ENCODE measurements around the gene ATF2. TPM values are rescaled to one million over a fixed set of nuclear protein-coding genes. Genes with fewer than 3 reads are reported as not detected.
A peak's percentile ranks its signal among the peaks of the same experiment; 100 is the strongest.

ATF2 gene
- total RNA-seq, 2 donors from 2014 or later = 29.7 to 32.1 TPM

- intact Hi-C loops (cut with DNase I) = no loop called here
- no peak for ATAC-seq
Observed at GRCh38 chr2:175168564-175168945, 552 bp upstream of the ATF2 start.

DNA sequence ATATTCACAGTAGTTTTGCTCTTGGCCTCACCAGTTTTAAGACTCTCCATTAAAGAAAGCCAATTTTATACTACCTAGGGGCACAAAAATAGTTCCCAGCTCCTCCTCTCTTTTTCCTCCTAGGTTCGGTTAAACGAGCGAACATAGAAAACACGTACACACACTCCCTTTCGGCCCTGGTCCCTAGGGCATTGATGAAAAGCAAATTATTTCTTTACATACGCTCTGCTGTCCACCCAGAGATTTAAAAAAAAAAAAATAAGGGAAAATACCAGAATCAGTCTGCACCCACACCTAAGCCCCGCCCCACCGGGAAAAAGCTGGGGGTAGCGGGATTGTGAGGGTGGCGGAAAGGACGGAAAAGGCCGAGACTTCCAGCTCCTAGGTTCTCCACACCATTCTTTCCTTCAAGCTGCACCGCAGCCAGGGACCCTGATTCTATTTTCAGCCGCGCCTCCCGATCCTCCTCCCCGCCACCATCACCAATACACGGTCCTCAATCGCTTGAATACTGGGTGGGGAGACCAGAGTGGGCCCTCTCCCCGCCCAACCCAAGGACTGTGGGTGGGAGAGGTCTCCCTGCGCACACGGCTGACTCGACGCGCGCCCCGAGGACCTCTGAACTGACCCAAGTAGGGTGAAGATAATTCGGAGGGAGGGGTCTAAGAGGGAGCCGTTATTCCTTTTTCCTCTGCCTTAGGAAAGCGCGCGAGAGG is 769 bp downstream of the ATF2 start:
- intact Hi-C loops (cut with DNase I) = no loop called here
- ATAC-seq = peak; percentile 0 to 14
- peak; percentile 48 for DNase-seq

More at GRCh38 chr2:175168564-175168945, 552 bp upstream of the ATF2 start:
- no peak for DNase-seq

- ATAC-seq (no peak), DNase-seq (no peak)
- intact Hi-C loops (cut with DNase I) = no loop called here
Observed at GRCh38 chr2:175166216-175166824, 1.7 kb downstream of the ATF2 start.

DNA sequence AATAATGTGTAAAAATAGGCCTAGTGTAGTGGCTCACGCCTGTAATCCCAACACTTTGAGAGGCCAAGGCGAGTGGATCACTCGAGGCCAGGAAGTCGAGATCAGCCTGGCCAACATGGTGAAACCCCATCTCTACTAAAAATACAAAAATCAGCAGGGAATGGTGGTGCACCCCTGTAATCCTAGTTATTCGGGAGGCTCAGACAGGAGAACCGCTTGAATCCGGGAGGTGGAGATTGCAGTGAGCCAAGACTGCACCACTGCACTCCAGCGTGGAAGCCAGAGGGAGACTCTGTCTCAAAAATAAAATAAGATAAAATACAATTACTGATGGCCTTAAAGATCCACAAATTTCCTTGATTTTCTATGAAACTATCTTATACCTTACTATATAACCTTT is 3.8 kb downstream of the ATF2 start:
- ATAC-seq = no peak
- DNase-seq = no peak
- intact Hi-C loops (cut with DNase I) = no loop called here

DNA sequence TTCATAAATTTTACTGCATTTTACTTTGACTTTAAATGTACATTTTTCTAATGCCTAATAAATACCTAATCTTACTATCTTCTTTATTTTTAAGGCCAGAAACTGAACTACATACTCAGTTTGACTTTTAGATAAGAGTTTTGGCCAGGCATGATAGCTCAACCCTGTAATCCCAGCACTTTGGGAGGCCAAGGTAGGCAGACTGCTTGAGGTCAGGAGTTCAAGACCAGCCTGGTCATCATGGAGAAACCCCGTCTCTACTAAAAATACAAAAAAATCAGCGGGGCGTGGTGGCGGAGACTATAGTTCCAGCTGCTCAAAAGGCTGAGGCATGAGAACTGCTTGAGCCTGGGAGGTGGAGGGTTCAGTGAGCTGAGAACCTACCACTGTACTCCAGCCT is 9.1 kb downstream of the ATF2 start:
- no peak for ATAC-seq
- DNase-seq = no peak
- intact Hi-C loops (cut with DNase I) = no loop called here

- no peak for DNase-seq
- intact Hi-C loops (cut with DNase I) = no loop called here
- peak in 1 of 2 donors; percentile 41 for ATAC-seq
Observed at GRCh38 chr2:175156534-175156933, 11.5 kb downstream of the ATF2 start.

DNA sequence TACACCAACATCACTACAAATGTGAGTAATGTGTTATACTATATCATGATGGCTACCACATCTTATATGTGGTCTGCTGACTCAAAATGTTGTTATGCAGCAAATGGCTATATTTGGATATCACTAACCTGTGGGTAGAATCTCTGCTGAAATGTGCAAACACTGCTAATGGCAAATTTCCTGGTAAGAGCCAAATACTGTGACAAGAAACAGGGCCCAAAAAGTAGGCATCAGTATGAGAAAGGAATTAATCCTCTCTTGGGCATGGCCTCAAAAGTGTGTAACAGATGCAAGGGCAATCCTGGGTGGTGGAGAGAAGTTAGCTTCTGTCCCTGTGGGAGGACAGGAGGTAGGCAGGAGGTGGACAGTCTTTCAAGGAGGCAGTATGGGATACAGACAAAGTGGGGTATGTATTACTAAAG is 13.3 kb downstream of the ATF2 start:
- intact Hi-C loops (cut with DNase I) = no loop called here
- no peak for ATAC-seq
- DNase-seq = no peak

GRCh38 chr2:175152242-175152641 is 15.8 kb downstream of the ATF2 start:
- no peak for DNase-seq
- intact Hi-C loops (cut with DNase I) = no loop called here
- peak in 1 of 2 donors; percentile 27 for ATAC-seq

DNA sequence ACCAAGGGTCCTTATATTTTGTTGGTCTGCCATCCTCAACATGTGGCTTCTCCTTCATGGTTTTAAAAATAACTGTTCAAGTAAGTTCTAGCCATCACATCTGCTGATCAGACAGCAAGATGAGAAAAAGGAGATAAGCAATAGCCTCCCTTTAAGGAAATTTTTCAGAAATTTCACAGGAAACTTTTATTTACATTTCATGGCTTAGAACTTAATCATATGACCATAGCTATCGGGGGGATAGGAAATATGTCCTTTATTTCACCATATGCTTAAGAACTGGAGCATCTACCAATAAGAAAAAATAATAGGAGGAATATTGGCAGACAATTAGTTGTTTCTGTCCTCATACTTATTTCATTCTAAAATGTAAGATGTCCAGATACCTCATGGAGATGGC is 16.2 kb downstream of the ATF2 start:
- intact Hi-C loops (cut with DNase I) = no loop called here
- no peak for DNase-seq

DNA sequence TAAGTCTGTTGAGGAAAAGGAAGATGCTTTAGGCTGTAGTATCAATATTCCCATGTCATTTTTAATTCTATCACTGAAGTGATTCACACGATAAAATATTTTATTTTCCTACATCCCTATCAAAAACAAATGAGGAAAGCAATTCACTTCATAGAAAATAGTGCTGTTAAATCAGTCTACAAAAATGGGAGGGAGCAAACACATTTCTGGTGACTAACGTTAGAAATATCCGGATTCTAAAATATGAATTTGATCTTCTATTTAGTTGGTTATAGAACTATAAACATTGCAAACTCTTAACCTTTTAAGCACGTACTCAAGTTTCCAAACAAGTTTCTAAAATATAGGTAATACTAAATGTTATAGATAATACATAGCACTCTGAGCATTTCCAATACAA is 20.8 kb downstream of the ATF2 start:
- ATAC-seq (no peak), DNase-seq (no peak)
- intact Hi-C loops (cut with DNase I) = no loop called here

More for the DNA sequence above, 16.2 kb downstream of the ATF2 start:
- no peak for ATAC-seq

DNA sequence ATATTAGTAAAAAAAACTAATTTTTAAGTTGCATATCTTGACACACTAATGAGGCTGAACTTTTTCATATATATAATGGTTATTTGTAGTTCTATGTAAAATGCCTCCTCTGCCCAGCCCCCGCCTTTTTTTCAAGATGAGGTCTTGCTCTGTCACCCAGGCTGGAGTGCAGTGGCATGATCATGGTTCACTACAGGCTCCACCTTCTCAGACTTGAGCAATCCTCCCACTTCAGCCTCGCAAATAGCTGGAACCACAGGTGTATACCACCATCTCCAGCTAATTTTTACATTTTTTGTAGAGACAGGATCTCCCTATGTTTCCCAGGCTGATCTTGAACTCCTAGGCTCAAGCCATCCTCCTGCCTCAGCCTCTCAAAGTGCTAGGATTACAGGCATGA is 24.3 kb downstream of the ATF2 start:
- intact Hi-C loops (cut with DNase I) = no loop called here
- no peak for ATAC-seq
- DNase-seq = no peak

GRCh38 chr2:175143191-175143590 is 24.8 kb downstream of the ATF2 start:
- DNase-seq (no peak), ATAC-seq (no peak)
- intact Hi-C loops (cut with DNase I) = no loop called here

DNA sequence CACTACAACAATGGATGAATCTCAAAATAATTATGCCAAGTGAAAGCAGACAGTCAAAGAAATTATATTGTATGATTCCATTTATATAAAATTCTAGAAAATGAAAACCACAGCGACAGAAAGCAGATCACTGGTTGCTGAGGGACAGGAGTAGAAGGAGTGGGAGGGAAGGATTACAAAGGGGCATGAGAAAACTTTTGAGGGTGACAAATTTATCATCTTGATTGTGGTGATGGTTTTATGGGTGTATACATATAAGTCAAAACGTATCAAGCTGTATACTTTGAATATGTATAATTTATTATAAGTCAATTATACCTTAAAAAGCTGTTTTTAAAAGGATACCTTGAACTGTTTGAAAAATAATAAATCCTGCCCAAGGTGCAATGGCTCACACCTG is 27.7 kb downstream of the ATF2 start:
- ATAC-seq (no peak), DNase-seq (no peak)
- intact Hi-C loops (cut with DNase I) = no loop called here

DNA sequence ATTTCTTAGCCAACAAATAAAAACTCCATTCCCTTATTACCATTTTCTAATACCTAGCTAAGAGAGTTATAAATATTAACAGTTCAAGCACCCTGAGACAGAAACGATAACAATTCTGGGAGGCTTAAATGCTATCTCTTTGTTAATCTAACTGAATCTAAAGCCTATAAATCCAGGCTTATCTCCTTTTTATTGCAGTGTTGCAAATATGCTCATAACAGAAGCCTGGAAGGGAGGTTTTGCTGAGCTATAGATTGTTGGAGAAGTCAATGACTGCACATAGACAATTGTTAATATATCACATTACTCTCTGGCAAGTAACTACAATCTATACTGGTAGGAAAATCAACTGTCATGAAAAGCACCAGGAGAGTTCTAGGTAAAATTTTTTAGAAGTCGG is 30.2 kb downstream of the ATF2 start:
- no peak for DNase-seq
- intact Hi-C loops (cut with DNase I) = no loop called here
- ATAC-seq = no peak

DNA sequence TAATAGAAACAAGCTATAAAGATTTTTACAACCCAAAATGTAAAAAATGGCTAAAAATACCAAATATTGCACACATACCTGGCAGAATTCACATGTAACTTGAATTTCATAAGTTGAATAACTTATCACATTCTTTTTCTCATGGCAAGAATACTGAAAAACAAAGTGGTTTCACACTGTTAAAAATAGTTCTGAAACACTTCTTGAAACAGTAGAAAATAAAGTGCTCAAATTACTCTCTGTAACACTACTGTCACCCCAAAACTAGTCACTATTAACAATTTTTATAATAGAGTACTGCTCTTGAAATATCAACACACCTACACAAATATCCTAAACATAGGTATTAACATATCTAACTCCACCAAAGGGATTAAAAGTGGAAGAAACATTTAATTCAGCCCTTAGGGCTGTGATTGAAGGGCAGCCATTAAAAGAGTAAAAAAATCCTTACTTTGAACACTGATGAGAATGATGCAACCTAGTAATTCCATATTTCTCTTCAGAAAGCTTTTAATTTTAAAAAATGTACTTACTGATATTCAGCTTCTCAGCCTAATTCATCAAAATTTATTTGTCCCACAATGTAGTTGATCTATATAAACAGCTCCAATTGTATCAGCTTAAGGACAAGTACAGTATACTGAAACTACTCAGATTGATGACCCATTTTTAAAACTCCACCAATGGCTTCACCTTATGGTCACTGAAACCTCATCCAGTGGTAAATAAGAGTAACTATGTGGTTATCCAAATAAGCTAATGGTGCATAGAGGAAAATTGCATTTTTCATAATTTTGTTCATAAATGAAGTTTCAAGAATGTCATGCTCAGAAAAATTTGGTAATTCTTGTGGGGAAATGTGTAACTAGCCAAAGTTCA is 31.4 kb downstream of the ATF2 start:
- DNase-seq (no peak), ATAC-seq (no peak)
- intact Hi-C loops (cut with DNase I) = no loop called here

- intact Hi-C loops (cut with DNase I) = no loop called here
- ATAC-seq (no peak), DNase-seq (no peak)
Observed at GRCh38 chr2:175135862-175136261, 32.1 kb downstream of the ATF2 start.

DNA sequence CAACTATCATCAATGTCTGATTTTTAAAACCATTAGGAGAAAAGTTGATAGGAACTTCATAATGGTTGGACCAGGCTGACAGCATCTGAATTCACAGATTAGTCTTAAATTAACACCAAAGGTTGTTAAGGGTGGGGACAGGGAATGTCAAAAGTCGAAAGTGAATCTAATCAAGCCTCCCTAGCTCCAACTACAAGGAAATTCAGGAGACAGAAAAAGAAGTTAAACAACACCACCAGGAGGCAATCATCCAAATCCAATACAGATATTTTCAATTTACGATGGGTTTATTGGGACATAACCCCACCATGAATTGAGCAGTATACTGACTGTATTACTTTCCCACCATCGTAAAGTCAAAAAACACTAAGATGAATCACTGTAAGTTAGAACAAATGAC is 32.8 kb downstream of the ATF2 start:
- no peak for ATAC-seq
- no peak for DNase-seq
- intact Hi-C loops (cut with DNase I) = no loop called here

- DNase-seq (no peak), ATAC-seq (peak; percentile 34 to 65)
- intact Hi-C loops (cut with DNase I) = no loop called here
Observed at GRCh38 chr2:175131252-175131651, 36.8 kb downstream of the ATF2 start.

- peak in 1 of 2 donors; percentile 67 for ATAC-seq
- intact Hi-C loops (cut with DNase I) = no loop called here
- no peak for DNase-seq
Observed at GRCh38 chr2:175126661-175127060, 41.3 kb downstream of the ATF2 start.

DNA sequence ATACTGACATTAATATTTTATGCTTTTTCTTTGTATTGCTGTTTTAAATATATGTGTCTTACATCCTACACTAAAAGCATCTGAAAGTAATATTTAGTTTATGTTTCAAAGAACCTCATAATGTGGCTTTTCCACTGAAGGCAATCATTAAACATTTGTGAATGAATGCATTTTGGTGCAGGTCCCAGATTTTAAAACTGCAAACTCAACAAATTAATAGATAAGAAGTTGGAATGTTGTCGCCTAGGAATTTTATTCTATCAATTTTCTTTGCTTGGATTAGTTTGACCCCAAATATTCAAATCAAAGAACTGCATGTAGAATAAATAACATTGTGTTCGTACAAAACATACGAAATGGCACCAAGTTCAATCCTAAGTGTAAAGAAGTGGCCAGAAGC is 44.7 kb downstream of the ATF2 start:
- no peak for DNase-seq
- intact Hi-C loops (cut with DNase I) = no loop called here
- no peak for ATAC-seq

Measured in left cardiac atrium (tissue), 4 donors.